ENCODE measurements around the gene REV3L.

REV3L gene

DNA sequence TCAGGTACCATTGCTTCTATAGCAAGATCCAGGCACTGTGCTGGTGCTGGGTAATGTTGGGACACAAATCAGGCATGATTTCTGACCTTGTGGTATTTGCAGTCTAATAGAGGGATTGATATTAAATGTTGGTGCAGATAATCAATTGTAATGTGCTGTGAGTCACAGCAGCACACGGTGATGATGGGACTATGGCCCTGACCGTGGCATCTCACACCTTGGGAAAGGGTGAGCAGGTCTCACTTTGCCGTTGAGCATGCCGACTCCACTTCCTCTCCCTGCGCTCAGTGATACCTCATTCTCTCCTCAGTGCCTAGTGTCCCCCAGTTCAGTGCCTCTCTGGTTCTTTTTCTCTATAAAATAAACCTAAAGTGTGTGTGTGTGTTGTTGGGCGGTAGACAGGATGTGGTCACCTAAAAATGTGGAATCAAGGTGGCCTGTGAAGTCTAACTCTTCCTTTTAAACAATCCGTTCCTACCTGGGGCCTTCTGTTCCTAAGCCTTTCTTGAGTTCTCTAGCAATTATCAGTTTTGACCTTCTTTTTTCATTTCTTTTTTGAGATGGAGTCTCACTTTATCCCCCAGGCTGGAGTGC is 188.5 kb downstream of the REV3L start:
- no peak for DNase-seq

DNA sequence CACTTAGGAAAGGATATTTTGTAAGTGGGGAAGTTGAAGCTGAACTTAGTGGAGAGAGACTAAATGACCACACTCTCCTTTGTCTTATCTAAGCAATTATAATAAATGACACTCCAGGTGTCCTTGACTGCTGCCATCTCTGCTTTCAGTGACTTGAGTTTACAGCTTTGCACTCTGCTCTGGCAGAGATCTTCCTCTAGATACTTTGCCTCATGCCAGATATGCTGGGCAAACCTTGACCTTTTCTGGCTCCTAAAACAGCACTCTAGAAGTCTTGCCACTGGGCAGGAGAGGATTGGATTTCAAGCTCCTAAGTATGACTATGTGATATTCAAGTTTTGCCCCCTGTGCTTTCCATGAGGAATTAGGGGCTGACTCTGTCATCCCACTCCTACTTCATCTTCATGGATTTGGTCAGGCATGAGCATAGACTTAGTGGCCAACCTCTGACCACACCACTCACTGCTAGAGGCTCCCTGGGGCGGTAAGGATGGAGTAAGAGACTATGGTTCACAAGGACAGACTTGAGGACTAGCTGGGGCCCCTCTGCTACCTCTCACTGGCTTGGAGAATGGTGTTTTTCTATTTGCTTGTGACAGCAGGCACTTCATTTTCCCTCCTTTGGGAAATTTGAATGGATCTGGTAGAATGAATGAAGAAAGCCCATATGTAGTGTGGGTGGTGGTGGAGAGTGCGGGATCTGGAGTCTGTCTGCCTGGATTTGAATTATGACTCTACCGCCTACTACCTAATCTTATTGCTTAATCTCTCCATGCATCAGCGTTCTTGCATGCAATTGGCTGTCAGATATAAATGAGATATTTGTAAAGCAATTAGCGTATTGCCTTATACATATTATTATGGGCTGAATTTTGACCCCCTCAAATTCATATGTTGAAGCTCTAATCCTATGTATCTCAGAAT is 191.4 kb downstream of the REV3L start:
- DNase-seq: peak; percentile 41

DNA sequence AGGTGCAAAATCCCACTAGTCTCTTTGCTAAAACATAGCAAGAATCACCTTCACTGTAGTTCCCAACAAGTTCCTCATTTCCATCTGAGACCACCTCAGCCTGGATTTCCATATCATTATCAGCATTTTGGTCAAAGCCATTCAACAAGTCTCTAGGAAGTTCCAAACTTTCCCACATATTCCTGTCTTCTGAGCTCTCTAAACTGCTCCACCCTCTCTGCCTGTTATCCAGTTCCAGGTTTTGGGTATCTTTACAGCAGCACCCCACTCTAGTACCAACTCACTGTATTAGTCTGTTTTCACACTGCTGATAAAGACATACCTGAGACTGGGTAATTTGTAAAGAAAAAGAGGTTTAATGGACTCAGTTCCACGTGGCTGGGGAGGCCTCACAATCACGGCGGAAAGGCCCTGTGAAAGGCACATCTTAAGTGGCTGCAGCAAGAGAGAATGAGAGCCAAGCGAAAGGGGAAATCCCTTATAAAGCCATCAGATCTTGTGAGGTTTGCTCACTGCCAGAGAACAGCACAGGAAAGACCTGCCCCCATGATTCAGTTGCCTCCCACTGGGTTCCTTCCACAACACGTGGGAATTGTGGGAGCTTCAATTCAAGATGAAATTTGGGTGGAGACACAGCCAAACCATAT is 192.2 kb downstream of the REV3L start:
- DNase-seq: peak; percentile 94 to 95

DNA sequence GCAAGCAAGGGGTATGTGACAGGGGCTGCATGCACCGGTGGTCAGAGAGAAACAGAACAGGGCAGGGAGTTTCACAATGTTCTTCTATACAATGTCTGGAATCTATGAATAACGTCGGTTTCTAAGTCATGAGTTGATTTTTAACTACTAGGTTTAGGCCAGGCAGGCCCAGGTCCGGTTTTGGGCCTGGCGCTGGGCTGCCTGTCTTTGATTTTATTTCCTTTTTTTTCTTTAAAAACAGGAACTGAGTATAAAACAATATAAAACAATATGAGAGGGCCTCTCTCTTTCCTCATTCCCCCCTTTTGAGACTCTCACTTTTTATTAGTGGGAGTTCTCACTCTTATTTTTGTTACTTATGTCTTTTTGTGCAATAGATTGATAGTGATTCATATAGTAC is 198.7 kb downstream of the REV3L start:
- peak; percentile 20 to 60 for DNase-seq

DNA sequence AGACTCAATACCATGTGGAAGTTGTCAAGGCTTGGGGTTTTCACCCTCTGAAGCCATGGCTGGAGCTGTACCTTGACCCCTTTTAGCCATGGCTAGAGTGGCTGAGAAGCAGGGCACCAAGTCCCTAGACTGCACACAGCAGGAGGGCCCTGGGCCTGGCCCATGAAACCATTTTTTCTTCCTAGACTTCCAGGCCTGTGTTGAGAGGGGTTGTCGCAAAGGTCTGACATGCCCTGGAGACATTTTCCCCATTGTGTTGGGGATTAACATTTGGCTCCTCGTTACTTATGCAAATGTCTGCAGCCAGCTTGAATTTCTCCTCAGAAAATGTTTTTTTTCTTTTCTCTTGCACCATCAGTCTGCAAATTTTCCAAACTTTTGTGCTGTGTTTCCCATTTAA is 199.3 kb downstream of the REV3L start:
- no peak for DNase-seq

DNA sequence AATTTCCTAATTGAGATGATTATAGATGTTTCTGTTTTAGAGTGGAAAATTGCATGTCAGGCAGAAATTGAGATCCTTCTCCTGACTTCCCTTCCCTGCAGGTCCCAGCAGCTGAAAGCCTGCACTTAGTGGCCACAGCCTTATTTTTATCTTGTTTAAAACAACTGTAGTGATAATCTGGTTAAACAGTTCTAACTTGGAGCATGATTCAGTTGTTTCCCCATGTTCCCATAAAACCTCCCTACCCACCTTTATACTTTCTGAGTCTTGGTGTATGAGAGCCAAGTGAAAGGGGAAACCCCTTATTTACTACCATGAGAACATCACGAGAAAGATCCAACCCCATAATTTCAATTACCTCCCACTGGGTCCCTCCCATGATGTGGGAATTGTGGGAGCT is 200.5 kb downstream of the REV3L start:
- no peak for DNase-seq

DNA sequence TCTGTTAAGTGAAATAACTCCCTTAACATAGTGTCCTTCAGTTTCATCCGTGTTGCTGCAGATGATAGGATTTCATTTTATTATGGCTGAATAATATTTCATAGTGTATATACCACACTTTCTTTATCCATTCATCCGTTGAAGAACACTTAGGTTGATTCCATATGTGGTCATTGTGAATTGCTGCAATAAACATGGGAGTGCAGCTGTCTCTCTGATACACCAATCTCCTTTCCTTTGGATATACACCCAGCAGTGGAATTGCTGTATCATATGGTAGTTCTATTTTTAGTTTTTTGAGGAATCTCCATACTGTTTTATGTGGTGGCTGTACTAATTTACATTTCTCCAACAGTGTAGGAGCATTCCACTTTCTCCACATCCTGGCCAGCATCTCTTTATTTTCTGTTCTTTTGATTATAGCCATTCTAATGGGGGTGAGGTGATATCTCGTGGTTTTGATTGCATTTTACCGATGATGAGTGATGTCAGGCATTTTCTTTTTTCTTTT is 202.5 kb downstream of the REV3L start:
- no peak for DNase-seq

DNA sequence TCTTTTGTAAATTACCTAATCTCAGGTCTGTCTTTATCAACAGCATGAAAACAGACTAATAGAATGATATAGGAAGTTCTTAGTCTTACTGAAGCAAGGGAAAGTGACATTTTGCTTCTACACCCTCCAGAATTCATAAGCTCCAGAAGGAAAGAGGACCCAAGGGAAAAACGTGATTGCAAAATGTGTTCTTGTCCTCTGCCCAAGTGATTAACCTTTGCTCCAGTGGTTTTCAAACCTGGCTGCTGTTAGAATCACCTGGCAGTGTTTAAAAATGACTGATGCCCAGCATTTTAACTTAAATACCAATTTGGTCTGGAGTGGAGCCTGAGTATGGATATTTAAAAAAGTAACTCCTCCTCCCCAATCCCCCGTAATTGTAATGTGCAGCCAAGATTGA is 204.3 kb downstream of the REV3L start:
- DNase-seq: no peak

DNA sequence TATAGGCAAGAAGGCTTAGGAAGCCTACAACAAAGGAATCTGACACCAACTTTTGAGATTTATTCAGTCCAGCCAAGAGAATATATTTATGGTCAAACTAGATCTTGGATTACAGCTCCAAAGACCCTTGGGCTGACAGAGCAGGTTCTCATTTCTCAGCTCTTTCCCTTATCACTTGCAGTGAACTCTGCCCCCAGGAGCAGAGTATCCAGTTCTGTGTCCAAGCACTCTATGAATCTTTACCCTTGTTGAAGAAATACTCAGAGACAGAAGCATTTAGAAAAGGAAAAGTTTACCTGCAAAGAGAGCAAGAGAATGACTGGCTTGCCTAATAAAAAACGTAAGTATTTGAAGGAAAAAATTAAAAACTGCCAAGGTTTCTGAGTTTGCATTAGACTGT is 205.2 kb downstream of the REV3L start:
- no peak for DNase-seq

DNA sequence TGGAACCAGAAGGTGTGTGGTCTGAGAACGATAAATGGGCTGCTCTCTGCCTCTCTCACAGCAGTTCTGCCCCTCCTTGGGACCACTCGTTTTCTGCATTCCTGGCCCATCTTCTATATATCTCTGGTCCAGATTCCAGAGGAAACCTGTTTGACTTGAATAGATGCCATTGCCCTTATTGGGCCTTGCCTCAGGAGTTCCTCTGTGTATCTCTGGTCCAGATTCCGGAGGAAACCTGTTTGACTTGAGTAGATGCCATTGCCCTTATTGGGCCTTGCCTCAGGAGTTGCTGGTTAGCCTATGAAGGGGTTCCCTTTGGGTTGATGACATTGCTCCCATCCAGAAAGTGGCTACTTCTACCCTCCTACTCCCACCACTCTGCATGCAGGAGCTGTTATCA is 206.3 kb downstream of the REV3L start:
- DNase-seq: no peak

DNA sequence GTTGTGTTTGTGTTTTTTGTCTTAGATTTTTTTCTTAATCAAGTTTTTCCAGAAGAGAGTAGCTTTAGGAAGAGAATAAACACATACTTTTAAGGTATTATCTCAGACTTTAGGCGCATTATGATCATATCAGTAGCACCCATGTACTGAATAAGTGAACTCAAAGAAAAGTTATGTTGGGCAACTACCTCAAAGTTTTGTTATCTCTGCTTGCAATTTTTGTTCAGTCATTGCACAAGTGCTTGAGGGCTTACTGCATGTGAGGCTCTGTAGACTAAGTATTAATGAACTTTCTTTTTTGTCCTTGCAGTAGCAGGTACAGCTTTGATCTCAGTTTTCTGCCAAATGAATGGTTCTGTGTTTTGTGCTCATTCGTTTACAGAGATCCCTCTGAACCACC is 206.7 kb downstream of the REV3L start:
- DNase-seq: no peak

DNA sequence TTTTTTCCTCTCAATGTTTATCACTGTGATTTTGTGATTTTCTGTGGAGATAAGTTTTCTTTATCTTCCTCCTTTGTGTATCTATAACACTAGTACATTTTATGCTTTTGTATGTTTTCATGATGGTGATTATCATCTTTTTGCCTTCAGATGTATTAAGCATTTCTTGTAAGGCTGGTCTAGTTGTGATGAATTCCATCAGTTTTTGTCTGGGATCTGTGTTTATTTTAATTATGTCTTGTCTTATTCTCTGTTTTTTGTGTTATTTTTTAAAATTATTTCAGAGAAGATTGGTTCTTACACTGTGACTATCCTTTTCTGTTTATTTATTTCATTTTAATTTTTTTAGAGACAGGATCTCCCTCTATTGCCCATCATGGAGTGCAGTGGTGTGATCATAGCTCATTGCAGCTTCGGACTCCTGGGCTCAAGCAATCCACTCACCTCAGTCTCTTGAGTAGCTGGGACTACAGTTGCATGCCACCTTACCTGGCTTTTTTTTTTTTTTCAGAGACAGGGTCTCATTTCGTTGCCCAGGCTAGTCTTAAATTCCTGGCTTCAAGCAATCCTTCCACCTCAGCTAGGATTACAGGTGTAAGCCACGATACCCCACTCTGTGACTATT is 208.3 kb downstream of the REV3L start:
- no peak for DNase-seq

DNA sequence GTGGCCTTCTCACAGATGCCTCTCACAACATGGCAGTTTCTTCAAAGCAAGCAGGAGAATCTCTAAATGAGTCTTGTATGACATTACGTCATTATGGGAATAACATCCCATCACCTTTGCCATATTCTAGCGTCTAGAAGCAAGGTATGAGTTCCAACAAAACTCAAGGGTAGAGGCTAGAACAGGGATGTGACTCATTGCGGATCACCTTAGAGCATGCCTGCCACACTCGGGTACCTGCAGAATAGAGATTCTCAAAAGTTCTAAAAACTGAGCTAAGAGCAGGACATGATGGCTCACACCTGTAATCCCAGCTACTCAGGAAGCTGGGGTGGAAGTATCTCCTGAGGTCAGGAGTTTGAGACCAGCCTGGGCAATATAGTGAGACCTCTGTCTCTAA is 212.9 kb downstream of the REV3L start:
- no peak for DNase-seq

DNA sequence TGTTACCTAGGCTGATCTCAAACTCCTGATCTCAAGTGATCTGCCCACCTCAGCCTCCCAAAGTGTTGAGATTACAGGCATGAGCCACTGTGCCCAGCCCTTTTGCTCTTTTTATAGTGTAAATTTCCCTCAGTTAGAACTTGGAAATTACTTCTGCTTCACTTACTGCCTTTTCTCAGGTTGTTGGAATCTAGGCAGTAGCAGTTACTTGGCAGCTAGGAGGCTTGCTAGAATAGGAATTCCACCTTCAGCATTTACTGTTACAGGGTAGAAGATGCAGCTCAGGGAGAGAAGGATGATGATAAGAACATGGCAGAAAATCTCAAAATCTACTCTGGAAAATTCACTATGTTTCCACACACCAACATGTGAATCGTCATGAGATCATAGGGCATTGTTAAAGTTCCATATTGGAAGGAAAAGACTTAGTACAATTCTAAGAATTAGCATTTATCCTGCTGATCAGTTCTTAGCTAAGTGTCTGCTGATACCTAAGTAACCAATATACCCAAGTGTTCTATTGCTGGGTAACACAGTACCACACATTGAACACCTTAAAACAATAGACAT is 213.5 kb downstream of the REV3L start:
- no peak for DNase-seq

DNA sequence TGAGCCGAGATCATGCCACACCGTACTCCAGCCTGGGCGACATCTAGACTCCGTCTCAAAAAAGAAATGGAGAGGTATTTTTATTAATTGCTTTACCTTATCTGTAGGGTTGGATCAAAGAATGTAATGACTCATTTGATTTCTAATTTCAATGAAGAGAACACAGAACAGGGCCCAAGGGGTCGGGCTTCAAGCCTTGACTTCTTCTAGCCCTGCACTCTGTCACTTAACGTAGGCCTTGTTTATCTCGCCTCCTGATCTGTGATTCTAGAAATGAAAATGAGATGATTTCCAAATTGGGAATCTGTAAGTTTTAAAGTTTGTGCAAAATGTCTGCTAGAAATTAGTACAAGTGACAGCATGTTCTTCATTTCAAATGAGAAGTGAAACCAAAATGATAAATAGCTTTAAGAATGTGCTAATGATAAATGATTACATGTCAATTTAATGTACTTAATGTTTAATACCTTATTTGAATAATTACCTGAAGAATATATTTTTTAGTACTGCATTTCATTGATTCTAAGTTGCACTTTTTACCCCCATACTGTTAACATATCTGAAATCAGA is 215.2 kb downstream of the REV3L start:
- no peak for DNase-seq

DNA sequence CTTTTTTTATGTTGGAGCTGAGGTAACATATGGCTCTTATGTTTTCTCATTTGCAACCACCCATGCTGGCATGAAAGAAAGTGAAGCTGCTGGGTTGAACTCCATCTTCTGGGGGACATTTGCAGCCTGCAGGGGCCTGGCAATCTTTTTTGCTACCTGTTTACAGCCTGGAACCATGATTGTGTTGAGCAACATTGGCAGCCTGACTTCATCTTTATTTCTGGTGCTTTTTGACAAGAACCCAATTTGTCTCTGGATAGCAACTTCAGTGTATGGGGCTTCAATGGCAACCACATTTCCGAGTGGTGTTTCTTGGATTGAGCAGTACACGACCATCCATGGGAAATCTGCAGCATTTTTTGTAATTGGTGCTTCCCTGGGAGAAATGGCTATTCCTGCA is 216.7 kb downstream of the REV3L start:
- no peak for DNase-seq

DNA sequence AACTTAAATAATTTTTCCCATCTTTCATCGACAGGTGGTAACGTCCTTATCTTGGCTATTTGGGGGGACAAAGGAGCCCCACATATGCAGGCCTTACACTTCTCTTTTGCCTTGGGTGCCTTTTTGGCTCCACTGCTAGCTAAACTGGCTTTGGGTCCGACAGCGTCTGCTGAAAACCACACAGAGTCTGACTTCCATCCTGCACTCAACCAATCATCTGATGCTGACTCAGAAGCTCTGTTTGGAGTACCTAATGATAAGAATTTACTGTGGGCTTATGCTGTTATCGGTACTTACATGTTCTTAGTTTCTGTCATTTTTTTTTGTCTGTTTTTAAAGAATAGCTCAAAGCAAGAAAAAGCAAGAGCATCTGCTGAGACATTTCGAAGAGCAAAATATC is 217.2 kb downstream of the REV3L start:
- no peak for DNase-seq

DNA sequence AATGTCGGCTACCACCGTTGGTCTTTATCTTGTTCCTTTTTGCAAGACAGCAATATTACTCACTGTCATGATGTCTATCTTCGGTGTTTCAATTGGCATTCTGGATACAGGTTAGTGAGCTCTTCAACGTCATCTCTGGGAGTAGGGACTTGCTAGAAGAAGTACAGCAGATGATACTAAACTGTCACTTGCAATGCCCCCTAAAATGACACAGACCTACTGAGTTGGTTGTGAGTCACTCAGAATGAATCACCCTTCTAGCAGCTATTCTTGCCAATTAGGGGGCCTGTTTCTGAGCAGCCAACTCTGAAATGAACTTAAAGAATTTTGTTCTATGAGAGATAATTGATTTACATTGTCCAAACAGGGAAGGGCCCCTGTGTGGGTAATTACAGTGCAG is 219.2 kb downstream of the REV3L start:
- no peak for DNase-seq

DNA sequence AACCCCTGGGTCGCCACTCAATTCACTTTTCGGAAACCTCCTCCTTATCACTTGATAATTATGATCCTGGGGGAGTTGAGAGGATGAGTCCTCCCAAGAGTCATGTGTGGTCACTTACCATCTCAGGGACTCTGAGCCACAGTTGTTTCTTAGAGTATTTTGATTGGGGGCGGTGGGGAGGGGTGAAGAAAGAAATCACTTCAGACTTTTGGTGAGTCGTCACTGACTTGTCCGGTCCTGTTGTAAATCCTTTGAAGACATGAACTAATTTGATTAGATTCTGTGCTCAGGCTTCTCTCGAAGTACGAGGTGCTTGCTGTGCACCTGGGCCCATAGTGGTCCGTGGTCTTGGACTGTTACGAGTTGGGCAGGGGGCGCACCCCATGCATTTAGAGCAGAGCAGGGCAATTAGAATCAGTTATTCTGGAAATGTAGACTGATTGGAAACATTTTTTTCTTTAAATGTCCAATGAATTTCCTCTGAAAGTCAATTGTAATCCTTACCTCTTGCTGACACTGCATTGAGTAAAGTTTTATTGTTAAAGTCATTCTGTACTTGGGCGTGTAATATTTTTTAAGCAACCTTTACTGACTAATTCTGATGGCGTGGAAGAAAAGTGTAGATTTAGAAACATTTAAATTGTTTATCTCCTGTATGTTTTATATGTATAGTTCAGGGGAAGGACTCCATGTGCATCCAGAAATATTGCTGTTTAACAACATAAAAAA is 222.3 kb downstream of the REV3L start:
- no peak for DNase-seq

DNA sequence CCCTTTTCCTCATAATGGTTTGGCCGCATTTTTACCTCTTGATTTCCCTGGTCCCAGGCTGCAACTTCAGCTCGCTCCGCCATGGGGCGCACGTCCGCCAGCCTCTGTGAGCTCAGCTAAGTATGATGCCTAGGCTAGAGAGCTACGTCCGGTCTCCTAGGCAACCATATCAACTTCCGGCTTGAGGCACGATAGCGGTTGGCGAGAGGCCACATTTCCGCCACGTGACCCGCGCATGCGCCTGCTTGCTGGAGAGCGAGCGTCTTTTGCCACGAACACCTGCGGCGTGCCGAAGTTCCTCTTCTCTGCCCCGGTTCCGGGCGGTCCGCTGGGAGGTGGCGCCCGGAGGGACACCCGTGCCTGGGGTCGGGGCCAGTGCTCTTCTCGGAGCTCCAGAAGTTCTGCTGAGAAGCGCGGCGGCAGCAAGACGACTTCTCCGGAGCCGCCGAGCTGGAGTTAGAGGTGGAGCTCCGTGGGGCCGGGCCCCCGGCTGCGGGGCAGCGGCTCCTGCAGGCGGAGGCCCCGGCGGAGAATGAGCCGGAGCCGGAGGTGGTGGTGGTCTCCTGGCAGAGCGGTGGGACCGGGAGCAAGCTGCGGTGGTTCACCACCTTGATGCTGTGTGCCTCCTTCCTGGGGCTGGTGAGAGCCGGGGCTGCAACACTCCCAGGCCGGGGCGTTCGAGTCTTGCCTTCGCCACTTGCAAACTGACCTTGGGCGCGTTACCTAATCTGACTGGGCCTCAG is 223.8 kb downstream of the REV3L start:
- peak; percentile 100 for DNase-seq

DNA sequence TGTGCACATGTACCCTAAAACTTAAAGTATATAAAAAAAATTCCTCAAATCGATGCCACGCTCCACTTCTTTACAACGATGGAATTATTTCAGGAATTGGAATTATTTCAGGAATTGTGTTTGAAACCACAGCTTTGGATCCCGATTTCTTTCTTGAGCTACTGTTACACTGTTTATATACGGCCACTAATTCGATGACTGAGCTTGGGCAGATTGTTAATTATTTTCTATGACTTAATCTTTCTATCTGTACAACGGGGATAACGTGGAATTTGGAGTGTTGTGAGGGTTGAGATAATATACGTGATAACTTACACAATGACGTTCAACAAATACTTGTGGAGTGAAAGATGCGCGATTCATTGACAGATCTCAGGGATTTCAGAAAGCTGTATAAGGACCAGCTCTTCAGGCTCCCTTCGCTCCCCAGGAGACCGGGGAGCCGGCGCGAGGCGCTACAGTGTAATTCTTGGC is 224.4 kb downstream of the REV3L start:
- DNase-seq: no peak
